Measurements from ENCODE around the gene NEK10. TPM values are rescaled to one million over a fixed set of nuclear protein-coding genes. Genes with fewer than 3 reads are reported as not detected.
"Not testable (repeated sequence)": the region's sequence is repeated elsewhere in the genome, so short reads cannot be mapped to it uniquely, and the experiment has no call there.

The NEK10 gene
- total and polyA plus RNA-seq, 2 of the 4 experiments (the other 2 are of a cell fraction) = 2.2 to 6.6 TPM

- ATAC-seq (ENCODE audit: low read depth); H2BK15ac ChIP-seq (ENCODE audit: low read depth, low read length); BruUV-seq (replicated peaks); H3K56ac ChIP-seq (ENCODE audit: extremely low read depth, insufficient read depth, low read length); H3K14ac ChIP-seq (replicated peaks; ENCODE audit: low read depth, low read length); H2AFZ ChIP-seq (replicated peaks; ENCODE audit: low read length, poor library complexity); H4K5ac ChIP-seq (ENCODE audit: low read depth, low read length); H2BK5ac ChIP-seq (ENCODE audit: low read depth, low read length, poor library complexity, severe bottlenecking); H3K27ac ChIP-seq (ENCODE audit: insufficient read depth, low read length); intact Hi-C loops (cut with micrococcal nuclease); H3K4me3 ChIP-seq (ENCODE audit: insufficient read depth, low read depth, low read length); DNase-seq; H4K91ac ChIP-seq (ENCODE audit: insufficient read depth, low read depth, low read length); H3K23ac ChIP-seq (ENCODE audit: low read depth, low read length); H3K9ac ChIP-seq (ENCODE audit: low read depth, low read length); H4K20me1 ChIP-seq (ENCODE audit: insufficient read depth, low read length); H3K36me3 ChIP-seq (ENCODE audit: control insufficient read depth, insufficient read depth, low read length); H3K4me2 ChIP-seq (ENCODE audit: low read depth, low read length); H3K27me3 ChIP-seq (ENCODE audit: control insufficient read depth, insufficient read depth, low read length); H3K4ac ChIP-seq (ENCODE audit: low read depth, low read length); POLR2A ChIA-PET (ENCODE audit: unreplicated experiment); H2AK9ac ChIP-seq (replicated peaks; ENCODE audit: low read depth, low read length, poor library complexity); in situ Hi-C loops (cut with MboI; ENCODE audit: low sequenced_read_pairs); H2AK5ac ChIP-seq (ENCODE audit: low read depth, low read length); H3K18ac ChIP-seq (ENCODE audit: low read depth, low read length); H2BK20ac ChIP-seq (ENCODE audit: low read depth, low read length); H3K9me3 ChIP-seq (ENCODE audit: control insufficient read depth, insufficient read depth, low read length); H2BK120ac ChIP-seq (ENCODE audit: low read depth, low read length); dilution Hi-C loops (cut with HindIII; ENCODE audit: low sequenced_read_pairs, unreplicated experiment); H4K8ac ChIP-seq (ENCODE audit: low read depth in 2 of 2, low read length in 2 of 2): not testable (repeated sequence)
- peaks cover 27% of the 10 kb centered on the region for H3K9me1 ChIP-seq (ENCODE audit: insufficient read depth, low read length)
- no CpG with 5 or more reads among the region's 4 CpGs for WGBS, 2 experiments (ENCODE audit: extremely low coverage in 2 of 2, insufficient read length in 1 of 2)
- CTCF ChIA-PET = interaction anchor here (1.4 kb wide), 1 partner anchor 25 kb away, joined by 4 read pairs; no protein-coding TSS in a partner anchor
- H3K79me1 ChIP-seq (ENCODE audit: low read depth in 1 of 2, low read length in 2 of 2) = peaks cover 0 to 11% of the 10 kb centered on the region in 2 experiments; a peak in 3 of 4 replicates
- H3K4me1 ChIP-seq (ENCODE audit: control insufficient read depth, insufficient read depth, low read length) = peaks cover 22% of the 10 kb centered on the region
Observed at GRCh38 chr3:27328982-27329762, 40.0 kb downstream of the NEK10 start.
